Suppressor macrophage (primary cell): Measurements from ENCODE around the gene RBBP7.
"Not testable (repeated sequence)": the region's sequence is repeated elsewhere in the genome, so short reads cannot be mapped to it uniquely, and the experiment has no call there.

ENCODE experiments used
- DNase-seq, 4 experiments: peaks; one replicate each; pipeline ENCODE4 v3.0.0-alpha.2; 2020 to 2022

RBBP7 gene

DNA sequence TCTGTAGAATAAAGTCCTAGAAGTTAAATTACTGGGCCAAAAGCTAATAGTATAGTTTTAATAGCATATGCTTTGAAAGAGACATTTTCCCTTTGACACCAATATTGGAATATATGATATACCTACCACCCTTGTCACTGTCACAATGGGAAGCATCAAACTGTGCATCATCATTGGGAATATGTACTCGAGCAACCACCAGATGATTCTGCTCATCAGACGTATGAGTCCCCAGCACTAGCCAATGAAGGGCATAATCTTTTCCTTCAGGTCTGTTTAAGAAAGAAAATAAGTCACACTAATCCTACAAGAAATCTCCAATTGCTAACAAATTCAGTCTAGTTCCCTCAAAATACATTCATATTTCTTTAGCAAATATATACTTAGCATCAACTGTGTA lies 7.3 kb downstream of the RBBP7 start:
- DNase-seq: no peak

DNA sequence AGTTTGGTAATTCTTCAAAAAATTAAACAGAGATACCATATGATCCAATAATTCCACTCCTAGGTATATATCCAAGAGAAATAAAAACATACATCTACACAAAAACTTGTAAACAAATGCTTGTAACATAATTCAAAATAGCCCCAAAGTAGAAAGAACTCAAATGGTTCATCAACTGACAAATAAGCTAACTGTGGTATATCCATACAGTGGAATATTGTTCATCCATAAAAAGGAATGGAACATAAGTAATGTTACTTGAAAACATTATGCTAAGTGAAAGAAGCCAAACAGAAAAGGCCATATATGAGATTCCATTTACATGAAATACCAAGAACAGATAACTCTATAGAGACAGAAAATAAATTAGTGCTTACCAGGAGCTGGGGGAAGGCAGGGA lies 13.4 kb downstream of the RBBP7 start:
- no peak for DNase-seq

DNA sequence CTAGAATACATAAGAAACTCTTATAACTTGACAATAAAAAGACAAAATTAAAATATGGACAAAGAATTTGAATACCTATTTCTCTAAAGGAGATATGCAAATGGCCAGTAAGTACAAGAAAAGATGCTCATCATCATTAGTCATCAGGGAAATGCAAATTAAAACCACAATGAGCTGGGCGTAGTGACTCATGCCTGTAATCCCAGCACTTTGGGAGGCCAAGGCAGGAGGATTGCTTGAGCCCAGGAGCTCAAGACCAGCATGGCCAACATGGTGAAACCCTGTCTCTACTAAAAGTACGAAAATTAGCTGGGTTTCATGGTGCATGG lies 14.1 kb downstream of the RBBP7 start:
- DNase-seq: not testable (repeated sequence)

DNA sequence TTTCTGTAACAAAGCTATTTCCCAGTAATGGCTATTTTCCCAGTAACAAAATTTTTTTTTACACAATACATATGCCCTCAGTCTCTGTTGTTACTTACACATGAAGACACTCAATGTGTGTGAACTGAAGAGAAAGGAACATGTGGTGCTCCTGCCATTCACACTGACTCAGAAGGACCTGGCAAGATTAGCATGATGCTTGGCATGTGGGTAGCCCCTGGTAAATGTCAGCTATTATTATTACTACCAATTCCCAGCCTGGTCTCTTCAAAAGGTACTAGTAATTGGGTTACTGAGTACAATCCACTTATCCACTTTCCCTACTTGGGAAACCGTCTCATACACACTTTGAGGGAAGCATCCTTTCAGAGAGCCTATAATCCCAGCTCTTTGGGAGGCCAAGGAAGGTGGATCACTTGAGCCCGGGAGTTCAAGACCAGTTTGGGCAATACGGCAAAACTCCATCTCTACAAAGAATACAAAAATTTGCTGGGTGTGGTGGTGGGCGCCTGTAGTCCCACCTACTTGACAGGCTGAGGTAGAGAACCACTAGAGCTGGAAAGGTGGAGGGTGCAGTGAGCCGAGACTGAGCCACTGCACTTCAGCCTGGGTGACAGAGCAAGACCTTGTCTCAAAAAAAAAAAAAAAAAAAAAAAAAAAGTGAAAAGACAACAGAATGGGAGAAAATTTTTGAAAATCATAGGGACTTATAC lies 14.6 kb downstream of the RBBP7 start:
- DNase-seq: no peak

DNA sequence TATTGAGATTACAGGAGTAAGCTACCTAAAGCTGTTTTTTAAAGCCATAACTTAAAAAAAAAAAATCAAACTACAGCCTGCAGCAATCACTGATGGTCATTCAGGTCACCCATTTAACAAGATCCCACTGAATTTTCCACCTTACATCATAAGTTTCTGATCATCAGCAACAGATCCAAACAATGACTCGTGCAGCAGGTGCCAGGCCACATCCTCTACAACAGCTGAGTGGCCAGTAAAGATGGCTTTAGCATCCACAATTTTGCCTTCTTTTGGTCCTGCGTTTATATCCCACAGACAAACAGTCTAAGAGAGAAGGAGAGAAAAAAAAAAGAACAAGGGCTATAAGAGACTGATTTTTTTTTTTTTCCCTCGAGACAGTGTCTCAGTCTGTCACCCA lies 16.6 kb downstream of the RBBP7 start:
- DNase-seq: no peak

DNA sequence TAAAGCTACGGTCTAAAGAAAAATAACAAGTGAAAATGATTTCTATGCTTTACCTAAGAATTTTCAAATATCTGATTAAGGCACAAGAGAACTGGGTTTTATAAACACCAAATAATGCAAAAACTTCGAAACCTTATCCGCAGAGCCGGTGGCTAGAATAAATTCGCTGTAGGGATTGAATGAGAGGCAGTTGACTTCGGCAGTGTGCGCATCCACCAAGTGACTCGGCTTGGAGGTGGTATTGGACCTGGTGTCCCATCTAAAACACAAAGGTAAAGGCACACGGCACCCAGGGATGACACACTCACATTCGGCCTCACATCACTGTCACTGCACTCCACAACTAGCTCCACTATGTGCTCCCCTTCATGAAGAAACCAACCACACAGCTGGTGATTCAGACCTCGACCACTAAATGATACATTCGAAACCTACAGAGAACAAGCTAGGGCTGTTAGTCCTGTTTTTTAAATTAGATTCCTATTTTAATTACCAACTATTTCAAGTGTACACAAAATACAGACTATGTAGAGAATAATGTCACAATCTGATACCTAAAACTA lies 17.5 kb downstream of the RBBP7 start:
- DNase-seq: no peak

DNA sequence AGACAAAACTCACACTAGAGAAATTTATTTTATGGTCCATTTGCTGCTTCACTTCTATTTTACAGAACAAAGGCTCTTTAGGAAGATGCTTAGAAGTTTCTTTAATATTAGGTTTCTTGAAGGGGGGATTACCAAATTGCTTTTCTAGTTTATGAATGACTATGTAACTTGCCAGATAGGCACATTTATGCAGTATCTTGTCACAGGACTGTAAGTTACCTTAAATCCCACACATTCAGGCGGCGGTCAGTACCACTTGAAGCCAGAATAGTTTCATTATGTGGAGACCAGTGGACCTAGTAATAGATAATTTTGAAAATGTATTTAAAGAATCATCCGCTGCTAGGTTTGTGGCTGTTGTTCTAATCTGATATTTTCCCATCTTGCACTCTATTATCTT lies 18.3 kb downstream of the RBBP7 start:
- DNase-seq: no peak

DNA sequence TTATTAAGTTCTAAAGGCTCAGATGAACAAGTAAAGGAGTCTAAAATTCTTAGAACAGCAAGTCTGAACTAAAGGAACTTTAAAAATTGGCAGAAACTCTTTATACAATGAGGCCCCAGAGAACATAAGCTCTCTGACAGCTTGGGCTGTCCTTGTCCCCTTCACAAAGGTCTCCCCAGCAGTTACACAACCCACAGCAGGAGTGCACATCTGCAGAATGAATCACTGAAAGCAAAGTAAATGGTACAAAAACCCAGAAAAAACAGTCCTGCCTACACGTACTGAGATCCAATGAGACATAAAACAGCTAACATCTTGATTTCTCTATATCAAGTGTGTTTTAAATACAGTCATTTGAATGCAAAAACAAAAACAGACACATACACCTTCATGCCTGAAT lies 18.7 kb downstream of the RBBP7 start:
- DNase-seq: no peak

DNA sequence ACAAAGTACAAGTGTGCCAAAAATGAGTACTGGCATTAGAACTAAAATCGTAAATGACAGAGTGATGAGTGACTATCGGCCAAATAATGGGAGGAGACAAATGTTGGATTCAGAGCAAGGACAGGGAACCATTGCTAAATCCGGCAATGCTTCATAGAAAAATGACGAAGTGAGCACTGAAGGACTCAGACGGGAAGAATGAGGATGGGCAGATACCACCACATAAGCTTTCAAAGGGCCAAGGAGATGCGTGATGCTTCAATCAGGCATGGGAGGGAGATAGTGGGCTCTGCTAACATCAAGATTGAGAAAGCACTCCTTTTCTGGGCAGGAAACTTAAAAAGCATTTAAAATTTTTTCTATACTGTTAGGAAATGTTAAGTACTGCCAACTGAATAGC lies 21.6 kb downstream of the RBBP7 start:
- no peak for DNase-seq

DNA sequence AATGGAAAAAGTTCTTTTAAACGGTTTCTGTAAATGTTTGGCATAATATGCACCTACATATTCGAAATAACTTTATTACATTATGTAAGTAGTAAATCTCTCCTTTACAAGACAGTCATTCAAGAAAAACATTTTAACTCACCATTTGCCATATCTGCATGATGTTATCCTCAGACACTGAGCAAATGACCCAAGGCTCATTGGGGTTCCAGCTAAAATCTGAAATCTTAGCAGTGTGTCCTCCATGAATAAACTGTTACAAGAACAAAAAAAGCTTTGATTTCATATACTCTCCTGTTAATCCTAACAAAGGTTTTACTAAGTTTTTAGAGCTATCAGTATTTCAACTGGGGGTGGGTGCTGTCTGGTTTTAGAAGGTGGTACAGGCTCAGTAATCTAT lies 24.5 kb downstream of the RBBP7 start:
- DNase-seq: no peak

DNA sequence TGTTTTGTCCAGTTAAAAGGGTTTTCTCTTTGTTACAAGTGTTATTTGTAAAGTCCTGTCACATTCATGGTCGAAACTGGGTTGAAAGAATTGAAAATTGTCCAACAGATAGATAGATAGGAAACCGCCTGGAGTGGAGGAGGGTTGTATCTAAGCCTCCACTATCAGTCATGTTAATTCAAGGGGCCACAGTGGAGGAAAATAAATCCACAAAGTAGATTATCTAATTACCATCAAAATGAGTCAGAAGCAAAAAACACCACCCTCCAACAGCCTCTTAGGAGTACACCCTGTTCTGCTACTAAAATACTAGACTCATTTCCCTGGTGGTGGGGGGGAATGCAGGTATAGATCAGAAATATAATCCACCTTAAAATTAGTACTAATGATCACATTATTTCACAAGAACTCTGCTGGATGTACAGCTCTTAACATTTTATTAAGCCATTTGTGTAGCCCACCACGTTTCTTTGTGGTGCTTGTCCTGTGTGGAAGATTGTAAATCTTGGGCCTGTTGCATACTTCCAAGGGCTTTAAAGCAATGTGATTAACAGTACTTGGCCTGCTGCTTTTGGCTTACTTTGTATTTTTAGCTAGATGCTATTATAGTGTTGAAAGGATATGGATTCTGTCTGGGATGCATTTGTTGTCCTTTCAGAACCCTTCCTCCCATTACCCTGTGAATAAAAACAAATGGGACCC lies 26.8 kb downstream of the RBBP7 start:
- DNase-seq: no peak

DNA sequence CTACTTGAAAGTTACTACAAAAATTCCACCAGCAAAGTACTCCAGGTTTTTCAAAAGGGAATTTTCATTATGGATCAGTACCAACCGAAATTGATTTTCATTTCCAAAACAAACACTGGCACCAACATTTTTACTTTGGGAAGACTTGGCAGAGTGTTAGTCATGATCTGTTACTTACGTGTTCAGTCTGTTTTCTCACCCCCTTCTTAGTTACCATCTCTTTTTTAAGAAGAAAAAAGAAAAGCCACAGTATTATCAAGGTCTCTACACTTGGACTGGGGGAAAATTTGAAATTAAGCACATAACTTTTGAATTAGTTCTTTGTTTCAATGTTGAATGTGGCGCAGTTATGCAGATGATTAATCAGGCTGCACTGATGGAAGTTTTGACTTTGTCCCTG lies 27.5 kb downstream of the RBBP7 start:
- DNase-seq: no peak

DNA sequence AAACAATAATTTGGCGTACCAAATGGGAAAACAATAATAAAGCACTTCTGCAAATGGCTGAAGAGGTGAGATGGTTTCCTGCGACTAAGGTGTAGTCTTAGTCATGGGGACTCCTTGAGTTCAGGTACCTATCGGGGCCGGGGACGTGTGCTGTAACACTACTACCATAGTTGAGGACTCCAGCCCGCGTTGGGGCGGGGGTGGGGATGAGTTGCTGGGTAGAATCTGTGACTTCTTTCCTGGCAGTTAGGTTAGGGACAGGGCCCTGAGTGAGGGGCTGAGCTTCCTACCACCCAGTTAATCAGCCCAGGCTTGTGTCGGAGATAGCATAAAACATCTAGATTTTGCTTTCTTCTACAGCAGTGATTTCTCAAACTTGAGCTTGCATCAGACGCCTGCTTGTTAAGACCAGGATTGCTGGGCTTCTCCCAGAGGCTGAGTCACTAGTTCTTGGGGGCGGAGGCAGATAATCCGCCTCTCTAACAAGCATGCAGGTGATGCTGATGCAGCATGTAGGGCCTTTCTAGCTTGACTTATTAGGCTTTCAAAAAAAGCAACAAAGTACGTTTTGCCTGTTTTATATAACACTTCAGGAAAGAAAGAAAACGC lies 30.2 kb downstream of the RBBP7 start:
- peak in 3 of 4 experiments; percentile 22 to 29 (median 24) for DNase-seq

DNA sequence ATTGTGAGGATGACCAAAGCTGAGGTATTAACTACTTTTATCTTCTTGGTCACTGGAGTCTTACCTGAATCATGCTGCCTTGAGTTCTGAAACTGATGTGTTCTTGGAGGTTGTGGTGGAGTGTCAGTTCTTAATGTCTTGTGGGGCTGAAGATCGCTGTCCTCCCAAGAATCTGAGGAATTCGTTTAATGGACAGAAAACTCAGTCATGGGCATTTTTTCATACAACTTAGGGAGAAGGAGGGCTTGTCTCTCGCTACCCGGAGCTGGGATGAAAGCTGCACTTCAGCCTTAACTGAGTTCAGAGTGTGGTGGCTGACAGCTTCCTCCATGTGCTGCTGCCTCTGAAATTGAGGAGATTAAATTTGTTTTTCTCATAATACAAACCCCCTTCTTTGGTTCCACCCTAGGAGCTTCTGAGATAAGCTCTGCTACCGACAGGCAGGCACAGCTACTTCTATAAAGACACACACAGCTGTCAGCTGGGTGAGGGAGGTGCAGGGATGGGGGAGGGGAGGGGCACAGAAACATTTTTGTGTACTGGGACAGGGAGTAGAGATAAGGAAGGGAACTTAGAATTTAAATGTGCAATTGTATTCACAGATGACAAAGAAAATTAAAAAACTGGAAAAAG lies 30.8 kb downstream of the RBBP7 start:
- no peak for DNase-seq

DNA sequence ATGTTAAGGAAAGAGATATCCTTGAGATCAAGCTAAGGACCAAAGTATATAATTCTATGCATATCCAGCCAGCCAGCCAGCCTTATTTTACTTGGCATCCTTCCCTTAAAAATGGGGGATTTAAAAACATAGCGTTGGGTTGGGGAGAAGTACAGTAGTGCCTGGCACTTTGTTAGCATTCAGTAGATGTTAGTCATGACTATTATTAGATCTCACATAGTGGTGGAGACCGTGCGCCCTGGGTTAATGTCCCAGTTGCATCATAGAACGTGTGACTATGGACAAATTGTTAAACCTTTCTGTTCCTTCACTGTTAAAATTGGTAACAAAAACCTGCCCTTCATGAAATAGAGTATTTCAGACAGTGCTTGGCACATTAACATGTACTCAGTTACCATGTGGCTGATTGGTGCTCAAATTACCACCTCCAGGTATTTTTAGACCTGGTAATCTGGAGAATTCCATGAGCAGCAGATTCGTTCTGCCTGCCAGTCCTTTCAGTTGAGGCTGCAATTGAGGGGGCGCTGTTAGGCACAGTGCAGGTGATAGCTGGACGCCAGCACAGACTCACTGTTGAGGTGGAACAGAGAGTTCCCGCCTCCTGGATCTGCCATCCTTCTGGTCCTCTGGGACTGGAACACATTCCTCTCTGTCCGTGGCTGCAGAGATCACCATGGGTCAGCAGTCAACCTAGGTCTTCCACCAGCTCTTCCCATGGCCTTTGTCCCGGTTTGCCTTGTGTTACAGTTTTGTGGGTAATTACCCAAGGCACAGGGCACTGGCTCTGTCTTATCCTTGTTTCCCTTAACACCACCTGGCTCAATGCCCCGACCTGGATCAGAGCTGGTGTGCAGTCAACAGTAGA lies 31.7 kb downstream of the RBBP7 start:
- DNase-seq: peak; percentile 5 to 30 (median 26)

DNA sequence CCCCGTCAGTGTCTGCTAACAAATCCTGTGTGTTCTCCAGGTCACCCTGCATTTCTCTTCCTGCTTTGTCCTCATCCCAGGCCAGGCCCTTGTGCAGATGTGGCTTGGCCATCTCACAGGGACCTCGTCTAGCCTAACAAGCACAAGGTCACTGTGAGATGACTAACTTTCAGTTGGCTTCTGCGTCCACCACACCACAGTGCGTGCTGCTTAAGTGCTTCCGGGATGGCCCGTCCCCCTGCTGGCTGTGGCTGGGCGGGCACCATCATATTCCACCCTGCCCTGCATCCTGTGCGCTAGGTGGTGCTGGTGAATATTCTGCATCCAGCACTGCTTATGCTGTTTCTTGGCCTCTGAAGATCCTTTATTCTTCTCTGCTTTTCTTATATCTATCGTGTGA lies 33.8 kb downstream of the RBBP7 start:
- peak; percentile 5 to 58 (median 32) for DNase-seq

DNA sequence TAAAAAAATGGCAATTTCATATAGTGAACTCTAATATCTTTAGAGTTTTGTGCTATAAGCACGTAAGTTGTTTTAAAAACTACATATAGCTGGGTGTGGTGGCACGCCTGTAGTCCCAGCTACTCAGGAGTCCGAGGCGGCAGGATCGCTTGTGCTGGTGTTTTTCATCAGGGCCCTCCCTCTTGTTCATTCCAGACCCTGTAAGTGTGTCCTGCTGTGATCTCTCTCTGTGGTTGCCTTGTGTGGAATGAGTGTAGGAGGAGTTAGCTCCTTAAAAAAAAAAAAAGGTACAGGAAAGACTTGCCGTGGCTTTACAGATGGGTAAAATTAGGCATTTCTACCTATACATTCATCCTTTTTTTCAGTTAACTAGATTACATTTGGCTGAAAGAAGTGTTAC lies 35.4 kb downstream of the RBBP7 start:
- DNase-seq: no peak

DNA sequence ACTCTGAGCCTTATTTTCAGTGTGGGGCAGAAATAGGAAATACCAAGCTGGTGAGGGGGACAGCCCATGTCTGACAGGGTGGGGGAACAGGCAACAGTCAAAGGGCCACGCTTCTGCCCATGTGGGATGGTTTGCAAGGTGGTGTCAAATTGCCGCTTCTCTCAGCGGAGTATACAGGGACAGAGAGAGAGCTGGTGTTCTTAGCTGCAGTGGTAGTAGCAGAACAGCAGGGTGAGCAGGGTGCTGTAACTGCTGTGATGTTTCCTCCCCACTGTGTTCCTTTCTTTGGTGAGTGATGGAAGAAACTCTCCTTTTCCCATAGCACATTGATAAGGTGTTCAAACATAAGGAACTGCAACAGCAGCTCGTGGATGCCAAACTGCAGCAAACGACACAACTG lies 37.9 kb downstream of the RBBP7 start:
- no peak for DNase-seq

DNA sequence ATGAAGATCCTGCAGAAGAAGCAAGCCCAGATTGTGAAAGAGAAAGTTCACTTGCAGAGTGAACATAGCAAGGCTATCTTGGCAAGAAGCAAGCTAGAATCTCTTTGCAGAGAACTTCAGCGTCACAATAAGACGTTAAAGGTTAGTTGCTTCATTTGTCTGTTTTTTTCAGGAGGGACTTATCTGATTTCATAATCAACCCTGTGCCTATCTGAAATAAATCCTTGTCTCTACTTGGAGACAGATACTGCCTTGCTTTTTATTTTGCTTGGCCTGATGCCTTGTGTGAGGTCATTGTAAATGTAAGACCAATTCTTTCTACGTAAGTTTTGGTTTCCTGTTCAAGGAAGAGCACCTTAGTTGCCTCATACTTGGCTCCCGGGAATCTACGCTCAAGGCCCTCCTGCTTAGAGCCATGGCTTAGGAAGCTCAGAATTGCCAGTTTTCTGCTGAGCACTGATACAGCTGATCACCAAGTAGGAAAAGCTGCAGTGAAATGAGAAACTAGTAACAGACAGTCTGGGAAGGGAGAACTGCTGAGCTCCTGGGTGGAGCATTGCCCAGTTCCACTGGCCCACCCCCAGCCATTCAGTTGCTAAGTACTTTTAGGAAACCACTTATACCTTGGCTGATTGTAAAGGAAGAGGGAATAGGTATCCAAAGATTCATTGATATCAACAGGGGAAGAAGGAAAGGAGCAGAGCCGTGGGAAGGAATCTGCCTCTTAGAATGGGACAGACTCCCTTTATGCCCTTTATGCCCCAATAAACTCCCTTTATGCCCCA lies 41.8 kb downstream of the RBBP7 start:
- peak in 1 of 4 experiments; percentile 2 for DNase-seq

DNA sequence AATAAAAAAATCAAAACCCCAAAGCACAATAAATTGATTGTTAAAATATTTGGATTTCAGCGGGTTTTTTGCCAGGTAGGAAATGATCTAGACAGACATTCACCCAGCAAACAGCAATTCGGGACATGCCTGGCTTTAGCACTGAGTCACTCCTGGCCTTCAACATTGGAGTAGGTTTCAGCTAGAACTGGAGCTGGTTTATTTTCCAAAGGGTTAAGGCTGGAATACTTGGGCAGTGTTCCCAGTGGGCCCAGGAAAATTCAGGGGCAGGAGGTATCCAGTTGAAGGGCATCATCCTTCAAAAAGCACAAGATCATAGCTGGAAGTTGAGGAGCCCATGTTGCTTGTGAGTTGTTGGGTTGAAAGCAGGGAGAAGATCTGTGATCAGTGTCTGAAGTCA lies 42.9 kb downstream of the RBBP7 start:
- DNase-seq: no peak

DNA sequence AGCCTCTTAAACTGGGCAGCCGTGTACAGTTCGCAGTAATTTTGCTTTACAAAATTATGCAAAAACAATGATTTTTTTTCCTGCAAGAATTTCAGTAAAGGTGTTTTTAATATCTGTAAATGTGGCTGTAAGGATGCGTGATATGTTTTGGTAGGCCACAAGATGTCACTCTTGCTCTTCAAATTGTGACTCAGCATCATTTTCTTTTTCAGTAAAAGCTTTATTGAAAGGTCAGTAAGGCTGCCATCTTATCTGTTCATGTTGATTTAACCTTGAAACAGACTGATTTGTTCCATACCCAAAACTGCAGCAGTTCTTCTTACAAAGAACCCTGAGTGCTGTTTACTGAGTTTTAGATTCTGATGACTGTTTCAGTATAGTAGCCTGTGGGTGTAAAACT lies 44.0 kb downstream of the RBBP7 start:
- peak; percentile 6 to 47 (median 28) for DNase-seq
